ENCODE measurements around the gene CISD3.

CISD3 gene

DNA sequence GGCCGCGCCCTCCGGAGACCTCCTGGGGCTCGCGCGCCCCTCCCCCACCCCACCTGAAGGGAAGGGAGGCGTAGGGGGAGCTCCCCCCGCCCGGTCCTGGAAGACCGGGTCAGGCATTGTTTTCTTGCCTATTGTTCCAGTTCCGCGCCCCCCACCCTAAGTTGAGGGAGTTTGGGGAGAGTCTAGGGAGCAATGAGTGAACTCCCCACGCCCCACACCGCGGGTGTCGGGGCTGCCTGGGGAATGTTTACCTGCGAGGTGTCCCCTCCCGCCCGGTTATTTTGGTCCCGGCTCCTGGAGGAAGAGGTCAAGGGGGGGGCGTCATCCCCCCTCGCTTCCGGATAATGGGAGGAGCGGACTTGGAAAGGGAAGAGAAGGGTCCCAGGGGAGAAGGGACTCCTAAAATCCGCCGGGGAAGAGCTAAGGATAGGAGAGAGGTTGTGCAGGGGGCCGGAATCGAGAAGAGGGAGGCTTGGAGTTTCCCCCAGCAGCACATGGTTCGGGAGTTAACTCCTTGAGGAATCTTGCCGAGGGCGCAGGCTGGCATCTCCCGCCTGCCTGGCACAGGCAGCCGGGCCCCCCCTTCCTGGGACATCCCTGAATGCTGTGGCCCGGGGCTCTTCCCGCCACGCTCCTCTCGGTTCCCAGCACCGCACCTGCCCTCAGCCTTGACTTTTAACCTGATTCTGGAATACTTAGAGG lies 24.2 kb upstream of the CISD3 start (continued):
- peak; percentile 96 for TF ChIP-seq IKZF3 (tag by site-specific recombination; IDR thresholded peaks at IDR 0.05)
- no peak for TF ChIP-seq ZNF530 (tag by site-specific recombination; IDR thresholded peaks at IDR 0.05; ENCODE audit: low read depth)
- TF ChIP-seq ZNF664 (tag by site-specific recombination; IDR thresholded peaks at IDR 0.05): no peak
- no peak for TF ChIP-seq ZNF112 (tag by site-specific recombination; IDR thresholded peaks at IDR 0.05)
- peak; percentile 77 for TF ChIP-seq ZNF366 (tag by site-specific recombination; conservative IDR thresholded peaks at IDR 0.05)
- no peak for TF ChIP-seq ZNF354C (tag by site-specific recombination; IDR thresholded peaks at IDR 0.05; ENCODE audit: borderline replicate concordance, low read depth)
- no peak for TF ChIP-seq ZNF211 (tag by site-specific recombination; IDR thresholded peaks at IDR 0.05; ENCODE audit: low read depth)
- peak; percentile 68 for TF ChIP-seq SP2 (tag by site-specific recombination; IDR thresholded peaks at IDR 0.05)
- TF ChIP-seq ZNF600 (tag by site-specific recombination; IDR thresholded peaks at IDR 0.05): no peak; the same call in 1 of the 2 replicates
- no peak for TF ChIP-seq ZNF148 (tag by site-specific recombination; IDR thresholded peaks at IDR 0.05; ENCODE audit: borderline replicate concordance)
- no peak for TF ChIP-seq ZNF214 (tag by site-specific recombination; IDR thresholded peaks at IDR 0.05; ENCODE audit: borderline replicate concordance)
- TF ChIP-seq, protein P1, sequence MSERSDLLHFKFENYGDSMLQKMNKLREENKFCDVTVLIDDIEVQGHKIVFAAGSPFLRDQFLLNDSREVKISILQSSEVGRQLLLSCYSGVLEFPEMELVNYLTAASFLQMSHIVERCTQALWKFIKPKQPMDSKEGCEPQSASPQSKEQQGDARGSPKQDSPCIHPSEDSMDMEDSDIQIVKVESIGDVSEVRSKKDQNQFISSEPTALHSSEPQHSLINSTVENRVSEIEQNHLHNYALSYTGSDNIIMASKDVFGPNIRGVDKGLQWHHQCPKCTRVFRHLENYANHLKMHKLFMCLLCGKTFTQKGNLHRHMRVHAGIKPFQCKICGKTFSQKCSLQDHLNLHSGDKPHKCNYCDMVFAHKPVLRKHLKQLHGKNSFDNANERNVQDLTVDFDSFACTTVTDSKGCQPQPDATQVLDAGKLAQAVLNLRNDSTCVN (tag by site-specific recombination; optimal IDR thresholded peaks at IDR 0.05): peak; percentile 66
- TF ChIP-seq SCRT2 (tag by site-specific recombination; IDR thresholded peaks at IDR 0.05): no peak
- no peak for TF ChIP-seq MZF1 (tag by site-specific recombination; IDR thresholded peaks at IDR 0.05; ENCODE audit: borderline replicate concordance)
- peak; percentile 40; the same call in 1 of the 2 replicates for TF ChIP-seq ZSCAN30 (tag by site-specific recombination; IDR thresholded peaks at IDR 0.05)
- TF ChIP-seq MYNN (tag by site-specific recombination; IDR thresholded peaks at IDR 0.05; ENCODE audit: borderline replicate concordance): no peak
- peak; percentile 59; the same call in 1 of the 2 replicates for TF ChIP-seq KLF9 (tag by site-specific recombination; IDR thresholded peaks at IDR 0.05; ENCODE audit: low read depth)
- no peak for TF ChIP-seq ZNF184 (tag by site-specific recombination; IDR thresholded peaks at IDR 0.05)
- peak; percentile 84 for TF ChIP-seq GLIS1 (tag by site-specific recombination; IDR thresholded peaks at IDR 0.05)
- TF ChIP-seq ZNF202 (tag by site-specific recombination; IDR thresholded peaks at IDR 0.05; ENCODE audit: borderline replicate concordance): no peak
- TF ChIP-seq ZFP37 (tag by site-specific recombination; IDR thresholded peaks at IDR 0.05): no peak
- no peak for TF ChIP-seq ZNF626 (tag by site-specific recombination; IDR thresholded peaks at IDR 0.05)
- TF ChIP-seq ZNF280D (tag by site-specific recombination; IDR thresholded peaks at IDR 0.05): no peak
- TF ChIP-seq ZNF707 (tag by site-specific recombination; IDR thresholded peaks at IDR 0.05): no peak
- TF ChIP-seq ZBTB48 (tag by site-specific recombination; IDR thresholded peaks at IDR 0.05): 0 out of 2 replicates have a peak, but pooled peaks have one; percentile 63
- no peak for TF ChIP-seq YY2 (tag by site-specific recombination; IDR thresholded peaks at IDR 0.05)
- no peak for TF ChIP-seq ZNF221 (tag by site-specific recombination; IDR thresholded peaks at IDR 0.05; ENCODE audit: borderline replicate concordance)
- TF ChIP-seq KLF16 (tag by site-specific recombination; IDR thresholded peaks at IDR 0.05): peak; percentile 47; the same call in 1 of the 2 replicates
- TF ChIP-seq, protein P2, sequence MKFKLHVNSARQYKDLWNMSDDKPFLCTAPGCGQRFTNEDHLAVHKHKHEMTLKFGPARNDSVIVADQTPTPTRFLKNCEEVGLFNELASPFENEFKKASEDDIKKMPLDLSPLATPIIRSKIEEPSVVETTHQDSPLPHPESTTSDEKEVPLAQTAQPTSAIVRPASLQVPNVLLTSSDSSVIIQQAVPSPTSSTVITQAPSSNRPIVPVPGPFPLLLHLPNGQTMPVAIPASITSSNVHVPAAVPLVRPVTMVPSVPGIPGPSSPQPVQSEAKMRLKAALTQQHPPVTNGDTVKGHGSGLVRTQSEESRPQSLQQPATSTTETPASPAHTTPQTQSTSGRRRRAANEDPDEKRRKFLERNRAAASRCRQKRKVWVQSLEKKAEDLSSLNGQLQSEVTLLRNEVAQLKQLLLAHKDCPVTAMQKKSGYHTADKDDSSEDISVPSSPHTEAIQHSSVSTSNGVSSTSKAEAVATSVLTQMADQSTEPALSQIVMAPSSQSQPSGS (tag by site-specific recombination; IDR thresholded peaks at IDR 0.05; ENCODE audit: low read depth): no peak
- no peak for TF ChIP-seq ZNF302 (tag by site-specific recombination; IDR thresholded peaks at IDR 0.05; ENCODE audit: low read depth)
- TF ChIP-seq ZNF169 (tag by site-specific recombination; IDR thresholded peaks at IDR 0.05): no peak
- no peak for TF ChIP-seq ZNF561 (tag by site-specific recombination; IDR thresholded peaks at IDR 0.05; ENCODE audit: borderline replicate concordance)
- TF ChIP-seq KLF8 (tag by site-specific recombination; IDR thresholded peaks at IDR 0.05): peak; percentile 63

Data from HEK293 (cell line).